Omental fat pad (tissue), 4 donors: ENCODE results near the gene B9D1. TPM values are rescaled to one million over a fixed set of nuclear protein-coding genes. Genes with fewer than 3 reads are reported as not detected.

Experiments
- ATAC-seq: fragments of 150-250 bp; one replicate; pipeline ENCODE4 v1.9.1; 2016; ENCODE audit warnings: mild to moderate bottlenecking, moderate library complexity; ENCODE audit not compliant: low FRiP score
- DNase-seq: peaks from one replicate; pipeline ENCODE4 v3.0.0-alpha.2; 2019; ENCODE audit warnings: low spot score
- total RNA-seq, 4 donors: library from RNA; depleted of rRNA; stranded (reverse); fragments of >200 nt; gene quantifications; one replicate each; pipeline ENCODE4 v1.1.0, GENCODE V29; 2016
- TF ChIP-seq, protein P1 (sequence below), 3 donors: fragments of 450-650 bp; IDR thresholded peaks; one replicate each; pipeline ENCODE4 v1.5.1; 2016 to 2017; ENCODE audit warnings: antibody characterized with exemption in 3 of 3, mild to moderate bottlenecking in 3 of 3, moderate library complexity in 2 of 3

B9D1 gene
- total RNA-seq, 4 donors from 2014 or later: 8.0 to 27.4 (median 18.3) TPM

DNA sequence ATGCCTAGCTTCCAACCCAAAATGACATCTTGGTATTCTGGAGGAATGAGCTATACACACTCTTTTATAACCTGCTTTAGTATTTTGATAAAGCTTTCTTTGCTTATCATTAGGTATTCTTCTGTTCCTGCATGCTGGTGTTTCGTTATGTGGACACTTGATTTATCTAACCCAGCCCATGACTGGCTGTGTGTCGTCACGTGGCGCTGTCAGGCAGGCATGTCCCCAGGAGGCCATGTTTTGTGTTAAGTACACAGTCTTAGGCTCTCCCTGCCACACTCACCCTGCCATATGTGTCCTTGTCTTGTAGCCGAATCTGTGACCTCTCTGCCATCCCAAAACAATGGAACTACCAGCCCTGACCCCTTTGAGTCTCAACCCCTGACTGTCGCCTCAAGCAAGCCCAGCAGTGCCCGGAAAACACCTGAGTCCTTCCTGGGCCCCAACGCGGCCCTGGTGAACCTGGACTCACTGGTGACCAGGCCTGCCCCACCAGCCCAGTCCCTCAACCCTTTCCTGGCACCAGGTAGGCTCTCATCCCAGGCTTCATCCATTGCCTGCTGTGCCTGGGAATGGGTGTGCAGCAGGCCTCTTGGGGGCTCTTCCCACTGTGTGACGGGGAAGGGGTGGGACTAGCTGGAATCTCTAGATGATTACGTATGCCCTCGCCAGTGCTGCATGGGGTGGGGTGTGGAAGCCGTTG, 30.8 kb downstream of the B9D1 start:
- ATAC-seq: no peak
- no peak for DNase-seq

DNA sequence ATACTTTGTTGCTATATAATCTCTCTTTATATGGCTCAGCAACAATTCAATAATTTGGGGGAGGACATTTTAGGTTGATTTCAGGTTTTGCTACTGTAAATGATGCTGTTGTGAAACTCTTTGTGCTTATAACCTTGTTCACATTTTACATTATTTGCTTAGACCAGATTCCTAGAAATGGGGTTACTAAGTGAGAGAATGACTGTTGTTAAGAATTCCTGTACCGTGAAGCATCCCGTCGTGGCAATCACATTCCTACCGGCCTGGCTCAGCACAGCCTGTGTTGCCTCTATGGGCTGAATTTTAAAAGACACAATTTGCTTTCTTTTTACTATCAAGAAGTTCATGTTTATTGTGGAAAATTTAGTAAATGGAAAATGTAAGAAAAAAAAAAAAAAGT, 31.4 kb downstream of the B9D1 start:
- DNase-seq (no peak), ATAC-seq (no peak)
- TF ChIP-seq, protein P1, sequence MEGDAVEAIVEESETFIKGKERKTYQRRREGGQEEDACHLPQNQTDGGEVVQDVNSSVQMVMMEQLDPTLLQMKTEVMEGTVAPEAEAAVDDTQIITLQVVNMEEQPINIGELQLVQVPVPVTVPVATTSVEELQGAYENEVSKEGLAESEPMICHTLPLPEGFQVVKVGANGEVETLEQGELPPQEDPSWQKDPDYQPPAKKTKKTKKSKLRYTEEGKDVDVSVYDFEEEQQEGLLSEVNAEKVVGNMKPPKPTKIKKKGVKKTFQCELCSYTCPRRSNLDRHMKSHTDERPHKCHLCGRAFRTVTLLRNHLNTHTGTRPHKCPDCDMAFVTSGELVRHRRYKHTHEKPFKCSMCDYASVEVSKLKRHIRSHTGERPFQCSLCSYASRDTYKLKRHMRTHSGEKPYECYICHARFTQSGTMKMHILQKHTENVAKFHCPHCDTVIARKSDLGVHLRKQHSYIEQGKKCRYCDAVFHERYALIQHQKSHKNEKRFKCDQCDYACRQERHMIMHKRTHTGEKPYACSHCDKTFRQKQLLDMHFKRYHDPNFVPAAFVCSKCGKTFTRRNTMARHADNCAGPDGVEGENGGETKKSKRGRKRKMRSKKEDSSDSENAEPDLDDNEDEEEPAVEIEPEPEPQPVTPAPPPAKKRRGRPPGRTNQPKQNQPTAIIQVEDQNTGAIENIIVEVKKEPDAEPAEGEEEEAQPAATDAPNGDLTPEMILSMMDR (IDR thresholded peaks at IDR 0.05): no peak

More for the DNA sequence above, 30.8 kb downstream of the B9D1 start:
- TF ChIP-seq, protein P1 (IDR thresholded peaks at IDR 0.05): no peak

GRCh38 chr17:19330271-19330670, 32.3 kb downstream of the B9D1 start:
- TF ChIP-seq, protein P1 (IDR thresholded peaks at IDR 0.05): no peak
- DNase-seq (no peak), ATAC-seq (no peak)

DNA sequence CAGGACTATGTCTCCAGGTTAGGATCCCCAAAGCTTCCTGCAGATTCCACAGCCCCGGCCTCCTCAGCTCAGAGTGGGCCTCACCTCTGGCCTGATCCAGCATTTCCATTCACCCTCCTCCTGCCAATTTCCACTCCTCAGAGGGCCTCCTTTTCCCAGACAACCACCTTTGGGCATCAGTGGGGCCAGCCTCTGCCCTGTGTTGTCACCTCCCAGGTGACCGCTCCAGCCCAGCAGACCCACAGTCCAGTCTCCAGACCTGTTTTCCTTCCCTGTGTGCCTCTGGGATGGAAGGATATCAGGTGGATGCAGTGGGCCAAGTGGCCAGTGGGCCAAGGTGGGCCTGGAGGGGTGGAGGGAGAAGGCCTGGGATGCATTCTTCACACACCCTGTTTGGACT, 32.7 kb downstream of the B9D1 start:
- DNase-seq: no peak
- no peak for ATAC-seq
- TF ChIP-seq, protein P1 (IDR thresholded peaks at IDR 0.05): no peak

- TF ChIP-seq, protein P1 (IDR thresholded peaks at IDR 0.05): no peak
- no peak for ATAC-seq
- no peak for DNase-seq
These were observed 33.4 kb downstream of the B9D1 start for GRCh38 chr17:19329136-19329535.

DNA sequence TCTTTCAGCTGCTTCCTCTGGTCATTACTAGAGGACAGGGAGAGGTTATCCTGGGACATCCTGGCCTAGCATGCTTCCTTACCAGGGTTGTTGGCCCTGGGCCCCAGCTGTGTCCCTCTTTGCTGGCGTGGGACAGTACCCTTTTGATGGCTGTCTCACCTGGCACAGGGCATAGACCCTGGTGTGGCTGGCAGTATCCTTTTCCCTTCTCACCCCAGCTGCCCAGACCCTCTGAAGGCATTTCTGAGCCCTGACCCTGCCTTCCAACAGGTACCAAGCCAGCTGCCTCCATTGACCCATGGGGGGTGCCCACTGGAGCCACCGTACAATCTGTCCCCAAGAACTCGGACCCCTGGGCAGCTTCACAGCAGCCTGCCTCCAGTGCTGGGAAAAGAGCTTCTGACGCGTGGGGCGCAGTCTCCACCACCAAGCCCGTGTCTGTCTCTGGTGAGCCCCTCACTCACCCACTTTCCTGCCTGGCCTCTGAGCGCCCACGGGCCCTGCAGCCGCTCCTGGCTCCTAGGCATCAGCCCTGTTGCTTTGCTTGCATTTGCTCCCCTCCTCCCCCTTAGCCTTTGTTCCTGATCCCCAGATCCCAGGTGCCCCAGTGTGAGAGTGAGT, 34.0 kb downstream of the B9D1 start:
- no peak for ATAC-seq
- TF ChIP-seq, protein P1 (IDR thresholded peaks at IDR 0.05): no peak
- no peak for DNase-seq
